Measurements from ENCODE around the gene THSD7A.

The THSD7A gene

DNA sequence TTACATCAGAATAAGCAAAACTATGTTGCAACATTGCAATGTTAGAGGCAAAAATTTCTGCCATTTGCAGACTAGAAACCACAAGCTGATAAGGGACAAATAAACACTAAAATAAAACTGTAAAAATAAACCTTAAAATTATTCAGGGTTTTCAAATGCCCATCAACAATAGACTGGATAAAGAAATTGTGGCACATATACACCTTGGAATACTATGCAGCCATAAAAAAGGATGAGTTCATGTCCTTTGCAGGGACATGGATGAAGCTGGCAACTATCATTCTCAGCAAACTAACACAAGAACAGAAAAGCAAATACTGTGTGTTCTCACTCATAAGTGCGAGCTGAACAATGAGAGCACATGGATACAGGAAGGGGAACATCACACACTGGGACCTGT lies 473.4 kb downstream of the THSD7A start:
- ChIA-PET POLR2A (ENCODE audit: low non-redundant PET) (no interaction called here), CTCF (interaction anchor here (0.7 kb wide), 1 partner anchor 34 kb away, joined by 4 read pairs; no protein-coding TSS in a partner anchor)
- H3K27ac ChIP-seq = no peak overlapping the region
- no peak for DNase-seq (ENCODE audit: low spot score)
- TF ChIP-seq CTCF (conservative IDR thresholded peaks at IDR 0.05; ENCODE audit: low read depth) = no peak

DNA sequence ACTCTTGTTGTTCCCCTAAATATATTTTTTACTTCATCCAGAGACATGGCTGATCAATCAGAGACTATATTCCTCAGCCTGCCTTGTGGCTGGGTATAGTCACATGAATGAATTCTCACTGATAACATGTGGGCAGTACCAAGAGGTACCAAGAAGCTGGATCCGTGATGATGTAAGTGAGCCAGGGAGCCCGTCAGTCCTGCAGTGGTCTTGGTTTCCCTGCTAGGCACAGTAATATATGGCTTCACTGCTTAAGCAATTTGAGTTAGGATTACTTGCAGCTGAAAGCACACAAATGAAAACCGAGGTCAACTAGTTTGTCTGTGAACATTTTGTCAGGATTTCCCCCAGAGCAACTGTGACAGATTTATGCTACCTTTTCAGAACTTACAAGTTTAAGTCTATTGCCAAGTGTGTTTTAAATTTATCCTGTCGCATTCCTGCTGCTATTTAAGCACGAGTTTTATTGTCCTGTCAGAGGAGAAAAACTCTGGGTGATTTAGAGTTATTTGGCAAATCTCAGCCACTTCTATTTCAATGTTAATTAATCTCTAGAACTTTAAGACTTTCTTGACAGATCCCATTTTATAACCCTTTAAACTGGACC lies 476.5 kb downstream of the THSD7A start:
- no peak for TF ChIP-seq CTCF (conservative IDR thresholded peaks at IDR 0.05; ENCODE audit: low read depth)
- DNase-seq (ENCODE audit: low spot score) = no peak
- POLR2A ChIA-PET (ENCODE audit: low non-redundant PET) = no interaction called here
- CTCF ChIA-PET = no interaction called here
- H3K27ac ChIP-seq = no peak overlapping the region

- DNase-seq (ENCODE audit: low spot score) = no peak
- ChIA-PET CTCF (interaction anchor here (0.6 to 0.7 kb wide), 2 partner anchors 26 to 688 kb away, joined by 4 to 5 read pairs; no protein-coding TSS in a partner anchor), POLR2A (ENCODE audit: low non-redundant PET) (no interaction called here)
- TF ChIP-seq CTCF (conservative IDR thresholded peaks at IDR 0.05; ENCODE audit: low read depth) = no peak
- H3K27ac ChIP-seq = no peak overlapping the region
Measured at GRCh38 chr7:11346302-11346701, 485.7 kb downstream of the THSD7A start.

GRCh38 chr7:11345621-11346020 lies 486.4 kb downstream of the THSD7A start:
- H3K27ac ChIP-seq = no peak overlapping the region
- POLR2A ChIA-PET (ENCODE audit: low non-redundant PET) = no interaction called here
- no peak for TF ChIP-seq CTCF (conservative IDR thresholded peaks at IDR 0.05; ENCODE audit: low read depth)
- no peak for DNase-seq (ENCODE audit: low spot score)
- CTCF ChIA-PET = interaction anchor here (0.6 to 0.7 kb wide), 3 partner anchors 26 to 689 kb away, joined by 3 to 5 read pairs (median 4); no protein-coding TSS in a partner anchor

DNA sequence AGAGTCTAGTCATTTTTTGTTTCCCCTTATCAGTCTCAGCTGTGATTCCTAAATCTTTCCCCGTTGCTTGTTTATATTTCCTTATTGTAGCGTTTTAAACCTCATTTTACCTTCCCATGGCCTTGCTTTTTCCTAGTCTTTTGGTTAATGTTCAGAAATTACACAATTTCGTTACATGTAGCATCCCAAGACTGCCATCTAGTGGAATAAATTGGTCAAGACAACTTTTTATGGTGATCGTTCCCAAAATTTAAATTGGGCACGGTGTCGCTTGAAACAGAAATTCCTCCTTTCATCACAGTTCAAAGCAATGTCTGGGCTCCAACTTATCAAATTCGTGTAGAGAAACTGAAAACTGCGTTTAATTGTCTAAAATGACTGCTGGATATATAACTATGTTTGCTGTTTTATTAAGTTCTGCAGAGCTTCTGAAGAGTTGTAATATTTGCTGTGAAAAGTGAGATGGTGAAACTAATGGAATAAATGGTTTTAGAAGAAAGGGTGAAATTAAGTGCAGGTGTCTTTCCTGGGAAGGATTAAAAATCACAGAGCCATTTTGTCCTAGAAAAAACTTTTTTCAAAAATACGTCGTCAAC lies 488.1 kb downstream of the THSD7A start:
- TF ChIP-seq CTCF (conservative IDR thresholded peaks at IDR 0.05; ENCODE audit: low read depth) = peak; percentile 84
- no peak overlapping the region for H3K27ac ChIP-seq
- ChIA-PET CTCF (interaction anchor here (0.7 to 0.8 kb wide), 2 partner anchors 618 to 1127 kb away, joined by 3 read pairs; no protein-coding TSS in a partner anchor), POLR2A (ENCODE audit: low non-redundant PET) (no interaction called here)
- peak; percentile 22 for DNase-seq (ENCODE audit: low spot score)

GRCh38 chr7:11343136-11343535 lies 488.9 kb downstream of the THSD7A start:
- no peak overlapping the region for H3K27ac ChIP-seq
- TF ChIP-seq CTCF (conservative IDR thresholded peaks at IDR 0.05; ENCODE audit: low read depth) = no peak
- ChIA-PET CTCF (interaction anchor here (0.5 to 0.8 kb wide), 2 partner anchors 52 to 1126 kb away, joined by 3 to 4 read pairs; no protein-coding TSS in a partner anchor), POLR2A (ENCODE audit: low non-redundant PET) (no interaction called here)
- DNase-seq (ENCODE audit: low spot score) = no peak
